Esophagus muscularis mucosa (tissue), 4 donors: ENCODE data around the gene CNN1. TPM values are rescaled to one million over a fixed set of nuclear protein-coding genes. Genes with fewer than 3 reads are reported as not detected.

ENCODE experiments used
- DNase-seq: peaks from one replicate; pipeline ENCODE4 v3.0.0-alpha.2; 2017; ENCODE audit errors: extremely low spot score
- H3K27ac ChIP-seq, 4 donors: fragments of 200-600 bp; sonication (generic); replicated peaks in 1 of 4; 1 replicate in 3 of 4; 2 replicates in 1 of 4; pipeline ENCODE4 v1.5.1; 2016 to 2019; ENCODE audit warnings: mild to moderate bottlenecking in 1 of 4
- H3K27me3 ChIP-seq, 4 donors: fragments of 200-600 bp; sonication (generic); one replicate each; pipeline versions ENCODE4 v1.5.1 to v1.6.0; 2016 to 2019
- H3K36me3 ChIP-seq, 4 donors: fragments of 200-600 bp; sonication (generic); one replicate each; pipeline ENCODE4 v1.5.1; 2016 to 2019
- H3K4me1 ChIP-seq, 4 donors: fragments of 200-600 bp; sonication (generic); one replicate each; pipeline ENCODE4 v1.5.1; 2016 to 2019
- H3K4me3 ChIP-seq, 4 donors: fragments of 200-600 bp; sonication (generic); 1 replicate in 2 of 4; 2 replicates in 2 of 4; pipeline ENCODE4 v1.5.1; 2016 to 2019; ENCODE audit warnings: mild to moderate bottlenecking in 4 of 4, moderate library complexity in 1 of 4
- H3K9me3 ChIP-seq, 4 donors: fragments of 200-600 bp; sonication (generic); 1 replicate in 3 of 4; 2 replicates in 1 of 4; pipeline ENCODE4 v1.5.1; 2016 to 2019
- CTCF ChIP-seq, 3 experiments: fragments of 200-600 bp in 2 of 3; fragments of 450-650 bp in 1 of 3; sonication (generic) in 2 of 3; IDR thresholded peaks; one replicate each; pipeline ENCODE4 v1.5.1; 2017 to 2019; ENCODE audit warnings: antibody characterized with exemption in 3 of 3, mild to moderate bottlenecking in 2 of 3, moderate library complexity in 1 of 3
- EP300 ChIP-seq: sonication (generic); formaldehyde crosslinking; IDR thresholded peaks from one replicate; pipeline ENCODE4 v1.6.1; 2017; ENCODE audit warnings: antibody characterized with exemption
- POLR2A ChIP-seq: fragments of 450-650 bp; IDR thresholded peaks from one replicate; pipeline ENCODE4 v1.6.1; 2017; ENCODE audit warnings: antibody characterized with exemption, moderate library complexity, mild to moderate bottlenecking, low read depth
- POLR2AphosphoS5 ChIP-seq, 2 donors: sonication (generic); formaldehyde crosslinking; IDR thresholded peaks; one replicate each; pipeline ENCODE4 v1.6.1; 2017; ENCODE audit warnings: antibody characterized with exemption in 2 of 2
- WGBS: methylation state at CpG from one replicate; pipeline ENCODE4 v1.1.5; 2018; 5-methylcytosine and 5-hydroxymethylcytosine counted together
- intact Hi-C: fragments of 100-400 bp; cut with DNase I; formaldehyde crosslinking; loops from one replicate; pipeline ENCODE4 v1.15.1; 2023
- total RNA-seq, 4 donors: library from RNA; depleted of rRNA; stranded (reverse); fragments of >200 nt; gene quantifications; one replicate each; pipeline versions ENCODE4 v1.1.0 to v1.2.1, GENCODE V29; 2016

Gene CNN1
- total RNA-seq, 4 donors from 2014 or later: 2,877 to 3,384 (median 2,954) TPM

- Histone ChIP-seq H3K36me3 (peaks cover 45 to 86% (median 60%) of the 10 kb centered on the region in 4 donors), H3K9me3 (no peaks in the 10 kb centered on the region), H3K4me3 (no peak overlapping the region), H3K27ac (peak overlapping the region; percentile 2 to 83 (median 44)), H3K4me1 (peaks cover 0 to 86% (median 63%) of the 10 kb centered on the region in 4 donors), H3K27me3 (no peaks in the 10 kb centered on the region)
- intact Hi-C loops: no loop called here
- no peak for TF ChIP-seq CTCF (IDR thresholded peaks at IDR 0.05)
- no peak for TF ChIP-seq POLR2A
- no peak for TF ChIP-seq EP300
- TF ChIP-seq POLR2AphosphoS5 (IDR thresholded peaks at IDR 0.05): peak in 1 of 2 donors; percentile 22
- WGBS: 84% methylated on average over 12 of the region's 14 CpGs
- no peak for DNase-seq
These were observed 9.5 kb downstream of the CNN1 start for GRCh38 chr19:11547929-11548700.

- H3K36me3 ChIP-seq: peaks cover 56 to 90% (median 70%) of the 10 kb centered on the region in 4 donors
- no peak for DNase-seq
- TF ChIP-seq EP300 (no peak), POLR2A (no peak), POLR2AphosphoS5 (IDR thresholded peaks at IDR 0.05) (peak in 1 of 2 donors; percentile 60), CTCF (IDR thresholded peaks at IDR 0.05) (no peak)
- H3K4me3 ChIP-seq: no peak overlapping the region
- peaks cover 0 to 72% (median 50%) of the 10 kb centered on the region in 4 donors for H3K4me1 ChIP-seq
- intact Hi-C loops: no loop called here
- H3K27ac ChIP-seq: peak overlapping the region; percentile 2 to 90 (median 86)
- H3K27me3 ChIP-seq: no peaks in the 10 kb centered on the region
- WGBS: 83% methylated on average over 11 of the region's 24 CpGs
- H3K9me3 ChIP-seq: no peaks in the 10 kb centered on the region
These were observed 10.8 kb downstream of the CNN1 start for GRCh38 chr19:11549386-11549953.

DNA sequence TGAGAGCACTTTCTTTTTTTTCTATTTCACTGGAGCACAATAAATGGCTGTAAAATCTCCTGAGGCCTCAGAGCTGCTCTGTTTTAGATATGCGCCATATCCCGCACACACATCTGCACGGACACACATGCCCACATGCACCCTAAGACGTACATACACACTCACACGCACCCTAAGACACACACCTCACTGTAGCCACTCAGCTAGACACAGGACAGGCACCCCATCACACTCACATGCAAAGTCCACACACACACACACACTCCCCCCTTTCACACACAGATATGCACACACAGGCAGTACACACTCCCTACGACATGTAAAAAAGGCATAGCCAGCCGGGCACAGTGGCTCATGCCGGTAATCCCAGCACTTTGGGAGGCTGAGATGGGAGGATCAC, 11.6 kb downstream of the CNN1 start:
- WGBS: 85% methylated on average over 8 of the region's 8 CpGs
- Histone ChIP-seq H3K36me3 (peaks cover 58 to 89% (median 74%) of the 10 kb centered on the region in 4 donors), H3K9me3 (no peaks in the 10 kb centered on the region), H3K27me3 (no peaks in the 10 kb centered on the region), H3K4me1 (peaks cover under 1 to 65% (median 43%) of the 10 kb centered on the region in 4 donors), H3K4me3 (no peak overlapping the region), H3K27ac (peak overlapping the region; percentile 83 to 90 (median 89))
- no peak for DNase-seq
- TF ChIP-seq POLR2AphosphoS5 (IDR thresholded peaks at IDR 0.05): peak in 1 of 2 donors; percentile 36
- no peak for TF ChIP-seq EP300
- intact Hi-C loops: no loop called here

DNA sequence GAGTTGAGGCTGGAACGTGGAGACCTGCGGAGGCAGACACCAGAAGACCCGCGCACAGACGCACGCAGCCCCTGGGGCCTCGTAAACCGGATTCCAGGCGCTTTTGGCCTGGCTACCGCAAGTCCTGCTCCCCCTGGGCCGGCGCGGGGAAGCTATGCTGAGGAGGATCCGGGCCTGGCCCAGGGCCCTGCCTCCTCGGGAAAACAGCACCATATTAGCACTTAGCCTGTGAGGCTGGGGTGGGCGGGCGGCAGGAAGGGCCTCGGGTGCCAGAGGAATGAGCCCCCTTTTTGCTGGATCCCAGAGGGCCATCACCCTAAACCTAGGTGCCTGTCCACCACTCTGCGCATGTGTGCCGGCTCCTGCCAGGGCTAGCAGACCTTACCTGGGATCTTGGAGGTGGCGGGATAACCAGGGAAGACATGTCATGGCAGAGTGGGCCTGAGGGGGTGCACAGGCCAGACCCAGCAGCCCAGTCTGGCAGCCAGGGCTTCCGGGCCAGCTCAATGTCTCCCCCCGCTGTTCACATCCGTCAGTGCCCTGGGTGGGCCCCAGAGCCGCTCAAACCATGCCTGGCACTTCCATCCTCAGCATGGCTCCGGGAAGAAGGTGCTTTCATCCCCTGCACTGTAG, 13.1 kb downstream of the CNN1 start:
- Histone ChIP-seq H3K4me1 (peaks cover 5 to 62% (median 44%) of the 10 kb centered on the region in 4 donors), H3K4me3 (peak overlapping the region in 3 of 4 donors; percentile 3 to 25 (median 14)), H3K27me3 (no peaks in the 10 kb centered on the region)

More for the DNA sequence above, 13.1 kb downstream of the CNN1 start:
- intact Hi-C loops: no loop called here
- no peak for DNase-seq
- 68% methylated on average over 4 of the region's 26 CpGs for WGBS
- peak overlapping the region; percentile 83 to 90 (median 89) for H3K27ac ChIP-seq
- H3K36me3 ChIP-seq: peaks cover 47 to 87% (median 71%) of the 10 kb centered on the region in 4 donors
- no peaks in the 10 kb centered on the region for H3K9me3 ChIP-seq
- TF ChIP-seq EP300: no peak
- TF ChIP-seq POLR2AphosphoS5 (IDR thresholded peaks at IDR 0.05): peak; percentile 43 to 47
- TF ChIP-seq CTCF (IDR thresholded peaks at IDR 0.05): peak; percentile 30 to 46 (median 46)
